ENCODE data around the gene EBF4.
"Not testable (repeated sequence)": the region's sequence is repeated elsewhere in the genome, so short reads cannot be mapped to it uniquely, and the experiment has no call there.

Gene EBF4

GRCh38 chr20:2672446-2672845 lies 20.1 kb upstream of the EBF4 start:
- no peak for DNase-seq

GRCh38 chr20:2673453-2673852 lies 19.1 kb upstream of the EBF4 start:
- no peak for DNase-seq

- no peak for DNase-seq
These were observed 12.5 kb upstream of the EBF4 start for GRCh38 chr20:2680046-2680445.

GRCh38 chr20:2682040-2682439 lies 10.5 kb upstream of the EBF4 start:
- not testable (repeated sequence) for DNase-seq

- DNase-seq: not testable (repeated sequence)
These were observed 7.8 kb upstream of the EBF4 start for GRCh38 chr20:2684817-2685216.

GRCh38 chr20:2687514-2687913 lies 5.1 kb upstream of the EBF4 start:
- DNase-seq: no peak

- no peak for DNase-seq
These were observed 4.5 kb upstream of the EBF4 start for GRCh38 chr20:2688041-2688591.

- no peak for DNase-seq
These were observed 2.4 kb upstream of the EBF4 start for GRCh38 chr20:2690213-2690612.

- DNase-seq: no peak
These were observed 1.9 kb upstream of the EBF4 start for GRCh38 chr20:2690718-2691117.

GRCh38 chr20:2691127-2691526 lies 1.5 kb upstream of the EBF4 start:
- no peak for DNase-seq

GRCh38 chr20:2691663-2692035 lies 931 bp upstream of the EBF4 start:
- no peak for DNase-seq

- no peak for DNase-seq
These were observed 306 bp downstream of the EBF4 start for GRCh38 chr20:2692886-2693285.

- DNase-seq: no peak
These were observed 867 bp downstream of the EBF4 start for GRCh38 chr20:2693286-2694007.

- no peak for DNase-seq
These were observed 1.5 kb downstream of the EBF4 start for GRCh38 chr20:2694008-2694471.

- DNase-seq: no peak
These were observed 1.9 kb downstream of the EBF4 start for GRCh38 chr20:2694519-2694918.

- DNase-seq: no peak
These were observed 2.8 kb downstream of the EBF4 start for GRCh38 chr20:2695206-2695983.

- DNase-seq: not testable (repeated sequence)
These were observed 3.5 kb downstream of the EBF4 start for GRCh38 chr20:2695984-2696525.

GRCh38 chr20:2696646-2697045 lies 4.1 kb downstream of the EBF4 start:
- no peak for DNase-seq

- no peak for DNase-seq
These were observed 5.2 kb downstream of the EBF4 start for GRCh38 chr20:2697768-2698167.

GRCh38 chr20:2698186-2698817 lies 5.7 kb downstream of the EBF4 start:
- no peak for DNase-seq

GRCh38 chr20:2698912-2699311 lies 6.3 kb downstream of the EBF4 start:
- DNase-seq: no peak

- DNase-seq: no peak
These were observed 7.3 kb downstream of the EBF4 start for GRCh38 chr20:2699775-2700413.
